ENCODE results near the gene RHOT2.
A peak's percentile ranks its signal among the peaks of the same experiment; 100 is the strongest.

RHOT2 gene

GRCh38 chr16:648071-648780 is 19.7 kb upstream of the RHOT2 start:
- DNase-seq, result peak; percentile 20

DNA sequence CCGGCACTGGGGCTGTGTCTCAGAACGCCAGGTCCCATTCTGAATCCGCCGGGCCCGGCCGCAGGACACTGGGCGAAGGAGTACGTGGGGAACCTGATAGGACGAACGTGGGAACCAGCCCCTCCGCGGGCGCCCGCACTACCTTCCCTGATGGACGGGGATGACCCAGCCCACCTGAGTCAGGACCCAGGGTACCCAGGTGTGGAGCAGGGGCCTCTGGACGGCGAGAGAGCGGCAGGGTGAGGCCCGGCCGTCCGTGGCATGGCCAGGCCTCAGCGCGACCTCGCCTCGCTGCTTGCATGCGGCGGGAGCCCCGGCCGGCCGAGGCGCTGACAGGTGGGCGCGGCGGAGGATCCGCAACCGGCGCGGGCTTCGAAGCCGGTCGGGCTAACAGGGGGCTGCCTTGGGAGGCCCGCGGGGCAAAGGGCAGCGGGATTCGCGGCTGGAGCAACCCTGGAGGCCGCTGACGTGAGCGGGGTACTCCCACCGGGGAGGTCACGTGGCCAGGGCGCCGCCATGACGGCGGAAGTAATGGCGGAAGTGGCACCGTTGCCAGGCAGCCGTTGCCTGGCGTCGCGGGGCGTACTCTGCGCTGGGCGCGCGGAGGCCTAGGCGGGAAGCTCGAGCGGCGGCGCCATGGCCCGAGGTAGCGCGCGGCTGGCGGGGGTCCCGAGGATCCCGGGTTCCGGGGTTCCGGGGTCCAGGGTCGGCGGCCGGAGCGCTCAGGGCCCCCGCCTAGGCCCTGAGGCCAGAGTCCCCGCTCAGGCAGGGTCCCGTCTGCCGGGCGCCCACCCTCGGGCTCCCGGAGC is 18.9 kb upstream of the RHOT2 start, which contains the start of gene WDR90:
WDR90 (plus strand) TSS at position 585 of the 809 bp plus-strand sequence; CDS start at position 637, 52 bp downstream.
- DNase-seq, result peak; percentile 88

- DNase-seq, result no peak
Observed at GRCh38 chr16:649631-650030, 18.3 kb upstream of the RHOT2 start.

DNA sequence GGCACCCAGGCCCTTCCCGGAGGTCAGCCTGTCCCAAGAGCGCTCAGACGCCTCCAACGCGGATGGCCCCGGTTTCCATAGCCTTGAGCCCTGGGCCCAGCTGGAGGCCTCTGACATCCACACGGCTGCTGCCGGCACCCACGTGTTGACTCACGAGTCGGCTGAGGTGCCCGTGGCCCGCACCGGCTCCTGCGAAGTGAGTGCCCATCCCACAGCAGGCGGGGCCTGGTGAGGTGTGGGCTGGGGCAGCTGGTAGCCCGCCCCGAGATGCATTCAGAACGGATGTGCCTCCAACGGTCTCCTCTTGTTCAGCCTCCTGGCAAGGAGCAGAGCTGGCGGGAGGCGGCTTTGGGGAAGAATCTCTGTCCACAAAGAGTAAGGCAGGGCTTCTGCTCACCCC is 16.1 kb upstream of the RHOT2 start:
- DNase-seq, result no peak

- no peak for DNase-seq
Observed at GRCh38 chr16:652454-653305, 15.3 kb upstream of the RHOT2 start.

DNA sequence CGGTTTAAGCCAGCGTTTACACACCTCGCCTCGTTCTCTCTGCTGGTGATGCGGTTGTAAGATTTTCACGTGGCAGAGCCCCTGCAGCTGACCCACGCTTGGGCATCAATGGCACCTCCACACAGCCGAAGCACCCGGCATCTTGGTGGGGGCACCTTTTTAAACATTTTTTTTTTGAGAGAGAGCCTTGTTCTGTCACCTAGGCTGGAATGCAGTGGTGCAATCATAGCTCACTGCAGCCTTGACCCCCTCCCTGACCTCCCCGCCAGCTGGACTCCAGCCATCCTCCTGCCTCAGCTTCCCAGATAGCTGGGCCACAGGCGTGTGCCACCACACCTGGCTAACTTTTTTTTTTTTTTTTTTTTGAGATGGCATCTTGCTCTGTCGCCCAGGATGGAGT is 13.9 kb upstream of the RHOT2 start:
- no peak for DNase-seq

DNA sequence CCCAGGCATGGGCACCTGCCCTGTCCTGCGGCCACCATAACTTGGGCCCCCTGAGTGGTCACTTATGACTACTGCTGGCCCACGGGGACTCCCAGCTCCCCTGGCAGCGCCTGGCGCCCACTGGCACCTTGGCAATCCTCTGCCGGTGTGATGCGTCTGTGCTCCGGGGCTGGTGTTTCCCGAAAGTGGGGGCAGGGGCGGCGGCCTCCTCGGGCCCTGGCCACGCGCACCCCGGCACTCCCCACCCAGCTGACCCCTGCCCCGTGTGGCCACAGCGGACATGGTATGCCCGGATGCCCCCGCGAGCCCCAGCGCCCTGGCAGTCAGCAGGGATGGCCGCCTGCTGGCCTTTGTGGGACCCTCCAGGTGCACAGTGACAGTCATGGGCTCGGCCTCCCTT is 10.4 kb upstream of the RHOT2 start:
- DNase-seq, result no peak

GRCh38 chr16:658679-659571 is 9.0 kb upstream of the RHOT2 start:
- no peak for DNase-seq

GRCh38 chr16:659618-660017 is 8.3 kb upstream of the RHOT2 start:
- DNase-seq, result no peak

GRCh38 chr16:660132-660458 is 7.8 kb upstream of the RHOT2 start:
- DNase-seq, result no peak

DNA sequence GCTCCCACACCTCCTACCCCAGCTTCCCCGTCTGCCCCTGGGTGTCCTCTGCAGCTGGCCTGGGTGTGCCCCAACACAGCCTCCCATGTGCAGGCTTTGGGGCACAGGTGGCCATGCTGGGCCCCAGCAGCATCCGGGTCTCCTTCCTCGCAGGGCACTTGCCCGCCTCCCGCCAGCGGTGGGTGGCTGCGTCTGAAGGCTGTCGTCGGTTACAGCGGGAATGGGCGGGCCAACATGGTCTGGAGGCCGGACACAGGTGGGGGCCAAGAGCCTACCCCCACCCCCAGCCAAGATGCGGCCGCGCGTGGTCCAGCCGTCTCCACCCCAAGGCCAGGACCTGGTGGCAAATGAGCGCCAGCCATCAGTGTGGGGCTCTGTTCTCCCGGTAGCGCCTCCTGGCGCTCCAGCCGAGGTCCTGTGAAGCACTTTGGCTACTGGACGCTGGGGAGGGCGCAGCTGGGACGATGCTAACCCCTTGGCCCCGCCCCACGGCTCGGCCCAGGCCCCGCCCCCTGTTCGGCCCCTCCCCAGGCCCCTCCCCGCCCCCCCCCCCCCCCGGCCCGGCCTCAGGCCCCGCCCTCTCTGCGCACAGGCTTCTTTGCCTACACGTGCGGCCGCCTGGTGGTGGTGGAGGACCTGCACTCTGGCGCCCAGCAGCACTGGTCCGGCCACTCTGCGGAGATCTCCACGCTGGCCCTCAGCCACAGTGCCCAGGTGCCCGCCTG is 7.3 kb upstream of the RHOT2 start:
- DNase-seq, result peak; percentile 73

- no peak for DNase-seq
Observed at GRCh38 chr16:661184-661821, 6.6 kb upstream of the RHOT2 start.

- DNase-seq, result no peak
Observed at GRCh38 chr16:662095-662494, 5.8 kb upstream of the RHOT2 start.

DNA sequence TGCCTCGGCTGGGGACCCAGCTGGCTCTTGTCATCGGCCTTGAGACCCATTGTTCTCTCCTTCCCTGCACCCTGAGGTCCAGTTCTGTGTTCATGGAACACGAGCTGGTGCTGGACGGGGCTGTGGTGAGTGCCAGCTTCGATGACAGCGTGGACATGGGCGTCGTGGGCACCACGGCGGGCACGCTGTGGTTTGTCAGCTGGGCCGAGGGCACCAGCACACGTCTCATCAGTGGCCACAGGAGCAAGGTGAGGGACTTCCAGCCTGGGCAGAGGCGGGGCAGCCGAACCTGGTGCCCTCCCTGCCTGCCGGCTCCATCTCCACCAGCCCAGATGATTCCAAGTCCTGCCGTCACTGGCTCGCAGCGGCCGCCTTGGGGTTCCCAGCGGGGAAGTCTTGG is 5.3 kb upstream of the RHOT2 start:
- DNase-seq, result no peak

GRCh38 chr16:666572-666971 is 1.4 kb upstream of the RHOT2 start:
- DNase-seq, result no peak

DNA sequence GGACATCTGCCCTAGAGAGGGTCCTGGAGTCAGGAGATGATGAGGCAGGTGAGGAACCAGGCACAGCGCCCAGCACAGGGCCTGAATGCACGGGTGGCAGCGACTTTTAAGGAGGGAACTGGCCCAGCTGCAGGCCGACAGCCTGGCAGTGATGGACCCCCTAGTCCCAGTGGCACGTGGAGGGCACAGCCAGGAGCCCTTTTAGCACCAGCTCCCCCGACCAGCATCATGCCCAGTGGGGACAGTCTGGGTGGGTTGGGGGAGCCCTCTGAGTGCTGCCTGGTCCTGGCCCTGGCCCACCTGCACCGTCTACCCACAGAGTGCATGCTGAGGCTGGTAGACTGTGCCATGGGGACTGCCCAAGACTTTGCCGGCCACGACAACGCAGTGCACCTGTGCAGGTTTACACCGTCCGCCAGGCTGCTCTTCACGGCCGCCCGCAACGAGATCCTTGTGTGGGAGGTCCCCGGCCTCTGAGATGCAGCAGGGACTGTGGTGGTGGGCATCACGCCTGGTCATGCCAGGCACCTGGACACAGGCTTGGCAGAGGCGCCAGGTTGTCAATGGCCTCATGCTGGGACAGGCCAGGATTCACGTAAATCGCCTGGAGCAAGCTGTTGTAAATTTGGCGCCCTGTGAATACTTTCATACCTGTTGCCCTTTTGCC is 686 bp upstream of the RHOT2 start:
- DNase-seq, result no peak

DNA sequence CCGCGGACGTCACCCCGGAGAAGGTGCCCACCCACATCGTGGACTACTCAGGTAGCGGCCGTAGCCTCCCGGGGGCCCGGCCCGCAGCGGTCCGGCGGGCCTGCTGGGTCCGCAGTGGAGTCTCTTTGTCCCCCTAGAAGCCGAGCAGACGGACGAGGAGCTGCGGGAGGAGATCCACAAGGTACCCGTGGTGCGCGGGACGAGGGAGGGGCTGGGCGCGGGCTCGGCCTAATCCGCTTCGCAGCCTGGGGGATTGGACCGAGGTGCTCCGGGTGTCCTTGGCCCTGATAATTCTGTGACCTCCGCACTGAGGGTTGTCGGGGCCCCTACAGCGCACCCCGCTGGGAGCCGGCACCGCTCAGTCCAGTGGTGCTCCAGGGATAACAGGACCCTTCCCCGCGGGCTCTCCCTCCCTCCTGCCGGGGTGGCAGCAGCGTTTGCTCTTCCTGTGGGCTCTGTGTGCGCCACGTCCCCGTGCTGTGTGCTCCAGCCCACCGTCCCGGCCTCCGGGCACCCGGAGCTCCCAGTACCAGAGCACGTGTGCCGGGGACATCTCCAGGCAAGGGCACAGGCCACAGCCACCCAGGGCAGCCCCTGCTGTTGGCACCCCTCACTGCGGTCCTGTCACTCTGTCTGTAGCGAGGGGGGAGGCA is 713 bp downstream of the RHOT2 start:
- no peak for DNase-seq

DNA sequence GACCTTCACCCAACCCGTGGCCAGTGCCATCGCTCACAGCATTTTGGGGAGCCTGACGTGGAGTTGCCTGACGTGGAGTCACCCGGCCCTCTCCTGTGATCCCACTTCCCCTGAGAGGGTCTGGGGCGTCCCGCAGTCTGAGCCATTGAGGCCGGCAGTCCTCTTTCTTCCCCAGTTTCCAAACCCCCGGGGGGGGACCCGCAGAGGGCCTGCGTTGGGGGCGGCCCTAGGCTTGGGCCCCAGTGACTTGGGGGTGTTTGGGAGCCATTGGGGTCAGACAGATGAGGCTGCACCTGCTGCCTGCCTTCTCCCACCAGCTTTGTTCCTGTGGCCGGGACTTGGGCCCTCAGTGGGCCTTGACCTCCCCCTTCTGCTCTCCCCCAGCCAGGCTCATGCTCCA is 1.7 kb downstream of the RHOT2 start:
- no peak for DNase-seq

- no peak for DNase-seq
Observed at GRCh38 chr16:670485-671352, 2.8 kb downstream of the RHOT2 start.
